Urothelium cell line (cell line): Measurements from ENCODE around the gene DLEC1.
A peak's percentile ranks its signal among the peaks of the same experiment; 100 is the strongest.

Experiments
- DNase-seq: peaks from one replicate; pipeline ENCODE4 v3.0.0; 2011; ENCODE audit warnings: low spot score, mixed read lengths
- FAIRE-seq: peaks from 2 replicates; lab custom pipeline; 2011; peaks lifted over from hg19 to GRCh38; lab: Jason Lieb, UNC

DLEC1 gene

GRCh38 chr3:38107911-38108648, 69.1 kb downstream of the DLEC1 start:
- DNase-seq (no peak), FAIRE-seq (no peak)

- DNase-seq (no peak), FAIRE-seq (no peak)
Measured at GRCh38 chr3:38108649-38109579, 69.9 kb downstream of the DLEC1 start.

- DNase-seq (no peak), FAIRE-seq (no peak)
Measured at GRCh38 chr3:38109580-38110313, 70.7 kb downstream of the DLEC1 start.

GRCh38 chr3:38110314-38111050, 71.5 kb downstream of the DLEC1 start:
- no peak for DNase-seq
- peak; percentile 95 for FAIRE-seq

- no peak for DNase-seq
- no peak for FAIRE-seq
Measured at GRCh38 chr3:38111201-38111600, 72.2 kb downstream of the DLEC1 start.

- DNase-seq = no peak
- FAIRE-seq = no peak
Measured at GRCh38 chr3:38111696-38112377, 72.8 kb downstream of the DLEC1 start.

- DNase-seq = no peak
- no peak for FAIRE-seq
Measured at GRCh38 chr3:38112378-38112761, 73.4 kb downstream of the DLEC1 start.

GRCh38 chr3:38114052-38114874, 75.3 kb downstream of the DLEC1 start:
- FAIRE-seq (no peak), DNase-seq (no peak)

GRCh38 chr3:38114875-38115644, 76.1 kb downstream of the DLEC1 start:
- FAIRE-seq (no peak), DNase-seq (no peak)

GRCh38 chr3:38115645-38116427, 76.8 kb downstream of the DLEC1 start:
- DNase-seq (no peak), FAIRE-seq (no peak)

- no peak for FAIRE-seq
- no peak for DNase-seq
Measured at GRCh38 chr3:38116471-38117162, 77.6 kb downstream of the DLEC1 start.

GRCh38 chr3:38117163-38117716, 78.2 kb downstream of the DLEC1 start:
- no peak for FAIRE-seq
- no peak for DNase-seq

- DNase-seq (peak; percentile 62), FAIRE-seq (no peak)
Measured at GRCh38 chr3:38117748-38118420, 78.9 kb downstream of the DLEC1 start.

GRCh38 chr3:38118421-38119247, 79.6 kb downstream of the DLEC1 start:
- no peak for FAIRE-seq

GRCh38 chr3:38119248-38119544, 80.2 kb downstream of the DLEC1 start:
- no peak for DNase-seq
- FAIRE-seq = no peak

More at GRCh38 chr3:38118421-38119247, 79.6 kb downstream of the DLEC1 start:
- DNase-seq = no peak
